ENCODE measurements around the gene G2E3.

GRCh38 chr14:30528119-30528518, 30.8 kb upstream of the G2E3 start:
- TF ChIP-seq, protein P1, sequence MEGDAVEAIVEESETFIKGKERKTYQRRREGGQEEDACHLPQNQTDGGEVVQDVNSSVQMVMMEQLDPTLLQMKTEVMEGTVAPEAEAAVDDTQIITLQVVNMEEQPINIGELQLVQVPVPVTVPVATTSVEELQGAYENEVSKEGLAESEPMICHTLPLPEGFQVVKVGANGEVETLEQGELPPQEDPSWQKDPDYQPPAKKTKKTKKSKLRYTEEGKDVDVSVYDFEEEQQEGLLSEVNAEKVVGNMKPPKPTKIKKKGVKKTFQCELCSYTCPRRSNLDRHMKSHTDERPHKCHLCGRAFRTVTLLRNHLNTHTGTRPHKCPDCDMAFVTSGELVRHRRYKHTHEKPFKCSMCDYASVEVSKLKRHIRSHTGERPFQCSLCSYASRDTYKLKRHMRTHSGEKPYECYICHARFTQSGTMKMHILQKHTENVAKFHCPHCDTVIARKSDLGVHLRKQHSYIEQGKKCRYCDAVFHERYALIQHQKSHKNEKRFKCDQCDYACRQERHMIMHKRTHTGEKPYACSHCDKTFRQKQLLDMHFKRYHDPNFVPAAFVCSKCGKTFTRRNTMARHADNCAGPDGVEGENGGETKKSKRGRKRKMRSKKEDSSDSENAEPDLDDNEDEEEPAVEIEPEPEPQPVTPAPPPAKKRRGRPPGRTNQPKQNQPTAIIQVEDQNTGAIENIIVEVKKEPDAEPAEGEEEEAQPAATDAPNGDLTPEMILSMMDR (IDR thresholded peaks at IDR 0.05) = no peak
- TF ChIP-seq POLR2A (IDR thresholded peaks at IDR 0.05) = no peak

All from gastroesophageal sphincter (tissue), 3 donors.